T-helper 2 cell (primary cell): ENCODE measurements around the gene CLEC19A.
"Not testable (repeated sequence)": the region's sequence is repeated elsewhere in the genome, so short reads cannot be mapped to it uniquely, and the experiment has no call there.

Experiments
- DNase-seq, 5 experiments: peaks; one replicate each; pipeline versions ENCODE4 v3.0.0 to v3.0.0-alpha.2; 2012 to 2022

Gene CLEC19A

GRCh38 chr16:19287241-19287640, 1.7 kb downstream of the CLEC19A start:
- no peak for DNase-seq

- DNase-seq: no peak
These were observed 3.6 kb downstream of the CLEC19A start for GRCh38 chr16:19288872-19289799.

- no peak for DNase-seq
These were observed 4.4 kb downstream of the CLEC19A start for GRCh38 chr16:19289811-19290485.

- DNase-seq: no peak
These were observed 5.3 kb downstream of the CLEC19A start for GRCh38 chr16:19290860-19291259.

- DNase-seq: peak in 1 of 5 experiments; percentile 25
These were observed 5.9 kb downstream of the CLEC19A start for GRCh38 chr16:19291475-19291874.

- no peak for DNase-seq
These were observed 6.7 kb downstream of the CLEC19A start for GRCh38 chr16:19292186-19292585.

- peak in 1 of 5 experiments; percentile 43 for DNase-seq
These were observed 8.7 kb downstream of the CLEC19A start for GRCh38 chr16:19294156-19294649.

GRCh38 chr16:19295393-19295792, 9.9 kb downstream of the CLEC19A start:
- no peak for DNase-seq

- DNase-seq: no peak
These were observed 11.9 kb downstream of the CLEC19A start for GRCh38 chr16:19297454-19297853.

- no peak for DNase-seq
These were observed 14.0 kb downstream of the CLEC19A start for GRCh38 chr16:19299565-19299964.

- DNase-seq: no peak
These were observed 16.4 kb downstream of the CLEC19A start for GRCh38 chr16:19301931-19302330.

GRCh38 chr16:19304750-19305149, 19.2 kb downstream of the CLEC19A start:
- DNase-seq: no peak

GRCh38 chr16:19305443-19305842, 19.9 kb downstream of the CLEC19A start:
- DNase-seq: no peak

- DNase-seq: peak in 1 of 5 experiments; percentile 14
These were observed 22.2 kb downstream of the CLEC19A start for GRCh38 chr16:19307587-19308241.

GRCh38 chr16:19308392-19308791, 22.9 kb downstream of the CLEC19A start:
- DNase-seq: no peak

GRCh38 chr16:19309178-19309577, 23.6 kb downstream of the CLEC19A start:
- no peak for DNase-seq

GRCh38 chr16:19314718-19315425, 29.3 kb downstream of the CLEC19A start:
- no peak for DNase-seq

- DNase-seq: no peak
These were observed 30.4 kb downstream of the CLEC19A start for GRCh38 chr16:19315889-19316433.

- no peak for DNase-seq
These were observed 31.3 kb downstream of the CLEC19A start for GRCh38 chr16:19316846-19317245.

GRCh38 chr16:19321186-19321585, 35.7 kb downstream of the CLEC19A start:
- DNase-seq: not testable (repeated sequence)

GRCh38 chr16:19323596-19323995, 38.1 kb downstream of the CLEC19A start:
- DNase-seq: no peak

- DNase-seq: no peak
These were observed 42.8 kb downstream of the CLEC19A start for GRCh38 chr16:19328364-19328763.
